BE2C (cell line): ENCODE data around the gene TRO. TPM values are rescaled to one million over a fixed set of nuclear protein-coding genes. Genes with fewer than 3 reads are reported as not detected.

ENCODE experiments used
- DNase-seq: peaks from one replicate; pipeline ENCODE4 v3.0.0-alpha.2; 2020
- H3K27me3 ChIP-seq: fragments of 250-450 bp; sonication (Bioruptor Pico); 2 replicates; pipeline ENCODE4 v1.5.1; 2020; ENCODE audit warnings: mild to moderate bottlenecking
- H3K36me3 ChIP-seq: fragments of 250-450 bp; sonication (Bioruptor Pico); 2 replicates; pipeline ENCODE4 v1.5.1; 2020; ENCODE audit warnings: mild to moderate bottlenecking
- H3K4me1 ChIP-seq: fragments of 250-450 bp; sonication (Bioruptor Pico); 2 replicates; pipeline ENCODE4 v1.5.1; 2020
- H3K4me3 ChIP-seq: 2 replicates; pipeline ENCODE4 v1.5.1; 2011; ENCODE audit warnings: low read depth, low read length
- H3K9me3 ChIP-seq: fragments of 250-450 bp; sonication (Bioruptor Pico); 2 replicates; pipeline ENCODE4 v1.5.1; 2020
- CTCF ChIP-seq: IDR thresholded peaks from 2 replicates; pipeline ENCODE4 v1.5.1; 2012; ENCODE audit warnings: mild to moderate bottlenecking, low read depth, low read length
- polyA plus RNA-seq: library from polyadenylated mRNA; unstranded; fragments of >200 nt; gene quantifications from one replicate; pipeline ENCODE4 v1.2.1, GENCODE V29; 2012; ENCODE audit warnings: low read depth, missing spikeins; ENCODE audit not compliant: insufficient read length, insufficient read depth

Gene TRO, protein sequence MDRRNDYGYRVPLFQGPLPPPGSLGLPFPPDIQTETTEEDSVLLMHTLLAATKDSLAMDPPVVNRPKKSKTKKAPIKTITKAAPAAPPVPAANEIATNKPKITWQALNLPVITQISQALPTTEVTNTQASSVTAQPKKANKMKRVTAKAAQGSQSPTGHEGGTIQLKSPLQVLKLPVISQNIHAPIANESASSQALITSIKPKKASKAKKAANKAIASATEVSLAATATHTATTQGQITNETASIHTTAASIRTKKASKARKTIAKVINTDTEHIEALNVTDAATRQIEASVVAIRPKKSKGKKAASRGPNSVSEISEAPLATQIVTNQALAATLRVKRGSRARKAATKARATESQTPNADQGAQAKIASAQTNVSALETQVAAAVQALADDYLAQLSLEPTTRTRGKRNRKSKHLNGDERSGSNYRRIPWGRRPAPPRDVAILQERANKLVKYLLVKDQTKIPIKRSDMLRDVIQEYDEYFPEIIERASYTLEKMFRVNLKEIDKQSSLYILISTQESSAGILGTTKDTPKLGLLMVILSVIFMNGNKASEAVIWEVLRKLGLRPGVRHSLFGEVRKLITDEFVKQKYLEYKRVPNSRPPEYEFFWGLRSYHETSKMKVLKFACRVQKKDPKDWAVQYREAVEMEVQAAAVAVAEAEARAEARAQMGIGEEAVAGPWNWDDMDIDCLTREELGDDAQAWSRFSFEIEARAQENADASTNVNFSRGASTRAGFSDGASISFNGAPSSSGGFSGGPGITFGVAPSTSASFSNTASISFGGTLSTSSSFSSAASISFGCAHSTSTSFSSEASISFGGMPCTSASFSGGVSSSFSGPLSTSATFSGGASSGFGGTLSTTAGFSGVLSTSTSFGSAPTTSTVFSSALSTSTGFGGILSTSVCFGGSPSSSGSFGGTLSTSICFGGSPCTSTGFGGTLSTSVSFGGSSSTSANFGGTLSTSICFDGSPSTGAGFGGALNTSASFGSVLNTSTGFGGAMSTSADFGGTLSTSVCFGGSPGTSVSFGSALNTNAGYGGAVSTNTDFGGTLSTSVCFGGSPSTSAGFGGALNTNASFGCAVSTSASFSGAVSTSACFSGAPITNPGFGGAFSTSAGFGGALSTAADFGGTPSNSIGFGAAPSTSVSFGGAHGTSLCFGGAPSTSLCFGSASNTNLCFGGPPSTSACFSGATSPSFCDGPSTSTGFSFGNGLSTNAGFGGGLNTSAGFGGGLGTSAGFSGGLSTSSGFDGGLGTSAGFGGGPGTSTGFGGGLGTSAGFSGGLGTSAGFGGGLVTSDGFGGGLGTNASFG (N-terminal part only)
- 10.6 TPM for polyA plus RNA-seq

DNA sequence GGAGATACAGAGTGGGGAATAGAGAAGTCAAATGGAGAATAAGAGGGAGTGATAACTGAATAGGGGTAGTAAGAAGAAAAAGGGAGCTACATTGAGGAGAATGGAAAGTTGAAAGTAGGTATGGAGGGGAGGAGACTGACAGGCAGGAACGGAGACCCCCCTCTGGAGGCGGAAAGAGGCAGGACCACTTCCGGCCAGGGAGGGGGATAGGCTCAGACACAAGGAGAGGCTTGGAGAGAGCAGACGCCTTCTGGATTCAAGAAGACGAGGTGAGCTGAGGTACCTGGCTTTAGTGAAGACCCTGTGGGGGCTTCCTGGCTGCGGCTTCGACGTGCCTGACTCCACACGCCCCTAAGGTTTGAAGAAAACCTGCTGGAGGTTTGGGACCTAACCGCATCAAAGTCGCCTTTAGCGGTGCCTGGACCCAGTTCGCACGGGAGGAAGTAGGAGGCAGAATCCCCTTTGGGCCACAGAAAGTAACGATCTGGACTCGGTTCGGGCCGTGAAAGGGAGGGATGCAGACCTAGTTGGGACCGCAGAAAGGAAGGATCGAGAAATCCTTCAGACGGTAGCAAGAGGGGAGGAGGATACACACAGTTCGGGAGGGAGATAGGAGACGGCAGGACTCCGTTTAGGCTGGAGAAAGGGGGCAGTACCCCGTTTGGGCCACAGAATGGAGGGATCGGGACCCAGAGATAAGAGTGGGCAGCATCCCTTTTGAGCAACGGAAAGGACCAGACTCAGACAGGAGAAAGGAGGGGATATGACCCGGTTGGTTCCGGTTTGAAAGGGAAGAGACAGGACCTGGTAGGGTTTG lies at the start of gene TRO:
TSS of gene TRO (plus strand) at position 215 of the 817 bp plus-strand sequence. CDS start 1,423 bp downstream, outside the sequence.
- peak; percentile 45 for TF ChIP-seq CTCF
- H3K4me3 ChIP-seq: peak within 1 kb of the TSS; percentile 86
- DNase-seq: peak; percentile 50

DNA sequence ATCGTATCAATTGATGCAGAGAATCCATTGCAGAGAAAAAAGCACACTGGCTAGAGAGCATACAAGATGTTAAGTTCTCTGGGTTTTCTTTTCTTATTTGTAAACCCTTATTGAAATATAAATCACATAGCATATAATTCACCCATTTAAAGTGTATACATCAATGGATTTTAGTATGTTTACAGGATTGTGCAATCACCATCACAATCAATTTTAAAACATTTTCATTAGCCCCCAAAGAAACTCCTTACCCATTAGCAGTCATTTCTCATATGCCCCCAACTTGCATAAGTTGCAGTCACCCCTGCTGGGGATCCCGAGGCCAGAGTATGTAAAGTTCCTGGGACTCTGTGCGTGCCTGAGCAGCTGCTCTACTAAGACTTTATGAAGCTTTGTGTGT lies 34.9 kb upstream of the TRO start:
- TF ChIP-seq CTCF: no peak

More for the DNA sequence above, at the start of gene TRO:
- H3K36me3 ChIP-seq: no peaks in the 10 kb centered on the region
- no peaks in the 10 kb centered on the region for H3K27me3 ChIP-seq
- no peaks in the 10 kb centered on the region for H3K4me1 ChIP-seq
- no peaks in the 10 kb centered on the region for H3K9me3 ChIP-seq

DNA sequence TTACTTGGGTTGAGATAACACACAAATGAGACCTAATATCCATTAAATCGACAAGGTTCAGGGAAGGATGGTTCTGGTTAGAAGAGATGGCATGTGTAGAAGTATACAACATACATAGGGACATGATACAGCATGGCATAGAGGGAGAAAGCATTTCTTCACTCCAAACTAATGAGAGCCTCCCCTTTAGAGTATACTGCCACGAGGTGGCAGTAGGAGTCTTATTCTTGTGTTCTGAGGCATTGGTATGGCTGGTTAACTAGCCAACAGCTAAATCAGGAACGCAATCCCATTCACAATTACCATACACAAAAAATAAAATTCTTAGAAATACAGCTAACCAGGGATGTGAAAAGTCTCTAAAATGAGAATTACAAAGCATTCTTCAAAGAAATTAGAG lies 29.1 kb upstream of the TRO start:
- no peaks in the 10 kb centered on the region for H3K9me3 ChIP-seq
- H3K4me3 ChIP-seq: no peak overlapping the region
- no peaks in the 10 kb centered on the region for H3K36me3 ChIP-seq
- peak; percentile 70 for TF ChIP-seq CTCF
- DNase-seq: peak; percentile 46
- no peaks in the 10 kb centered on the region for H3K4me1 ChIP-seq
- H3K27me3 ChIP-seq: no peaks in the 10 kb centered on the region

More for the DNA sequence above, 34.9 kb upstream of the TRO start:
- no peak for DNase-seq
- Histone ChIP-seq H3K4me3 (no peak overlapping the region), H3K36me3 (no peaks in the 10 kb centered on the region), H3K9me3 (no peaks in the 10 kb centered on the region), H3K4me1 (no peaks in the 10 kb centered on the region), H3K27me3 (no peaks in the 10 kb centered on the region)

GRCh38 chrX:54894159-54894558 lies 26.5 kb upstream of the TRO start:
- no peaks in the 10 kb centered on the region for H3K9me3 ChIP-seq
- no peak for DNase-seq
- no peaks in the 10 kb centered on the region for H3K4me1 ChIP-seq
- TF ChIP-seq CTCF: no peak
- no peaks in the 10 kb centered on the region for H3K27me3 ChIP-seq
- no peaks in the 10 kb centered on the region for H3K36me3 ChIP-seq
- no peak overlapping the region for H3K4me3 ChIP-seq

DNA sequence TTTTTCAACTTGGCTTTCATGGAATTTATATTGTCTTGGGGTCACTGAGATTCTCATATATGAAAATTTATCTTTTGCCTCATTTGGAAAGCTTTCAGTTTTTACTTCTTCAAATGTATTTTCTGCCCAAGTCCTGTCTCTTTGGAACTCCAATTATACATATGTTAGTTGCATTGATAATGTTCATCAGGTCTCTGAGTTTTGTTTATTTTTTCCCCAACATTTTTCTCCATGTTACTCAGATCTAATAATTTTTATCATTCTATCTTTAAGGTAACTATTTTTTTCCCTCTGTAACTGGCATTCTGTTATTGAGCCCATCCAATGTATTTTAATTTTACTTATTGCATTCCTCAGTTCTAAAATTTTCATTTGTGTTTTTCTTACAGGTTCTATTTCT lies 10.7 kb upstream of the TRO start:
- no peaks in the 10 kb centered on the region for H3K36me3 ChIP-seq
- DNase-seq: no peak
- H3K4me1 ChIP-seq: no peaks in the 10 kb centered on the region
- H3K9me3 ChIP-seq: no peaks in the 10 kb centered on the region
- H3K27me3 ChIP-seq: no peaks in the 10 kb centered on the region
- TF ChIP-seq CTCF: no peak
- no peak overlapping the region for H3K4me3 ChIP-seq
